Lower lobe of right lung (tissue), 2 donors: ENCODE data around the gene EGFLAM. TPM values are rescaled to one million over a fixed set of nuclear protein-coding genes. Genes with fewer than 3 reads are reported as not detected.

Experiments used
- ATAC-seq, 2 donors: fragments of 200-7000 bp; cut with Tn5 transposase; one replicate each; pipeline ENCODE4 v1.9.1; 2020 to 2022; ENCODE audit warnings: mild to moderate bottlenecking in 2 of 2, moderate library complexity in 2 of 2
- DNase-seq: peaks from one replicate; pipeline ENCODE4 v3.0.0-alpha.2; 2020
- H3K27ac ChIP-seq: fragments of 200-600 bp; one replicate; pipeline ENCODE4 v1.8.0; 2022
- H3K27me3 ChIP-seq: fragments of 200-600 bp; one replicate; pipeline ENCODE4 v1.8.0; 2022; ENCODE audit warnings: low read depth
- H3K36me3 ChIP-seq: fragments of 200-600 bp; one replicate; pipeline ENCODE4 v1.8.0; 2022; ENCODE audit warnings: mild to moderate bottlenecking
- H3K4me1 ChIP-seq: fragments of 200-600 bp; one replicate; pipeline ENCODE4 v1.8.0; 2022
- H3K4me3 ChIP-seq: fragments of 200-600 bp; one replicate; pipeline ENCODE4 v1.8.0; 2022; ENCODE audit warnings: mild to moderate bottlenecking
- H3K9me3 ChIP-seq: fragments of 200-600 bp; one replicate; pipeline ENCODE4 v1.8.0; 2022
- CTCF ChIP-seq: fragments of 200-600 bp; IDR thresholded peaks from one replicate; pipeline ENCODE4 v1.8.0; 2022; ENCODE audit warnings: antibody characterized with exemption, mild to moderate bottlenecking
- intact Hi-C: fragments of 100-400 bp; cut with DNase I; formaldehyde crosslinking; loops from one replicate; pipeline ENCODE4 v1.11.0; 2022
- total RNA-seq: library from RNA; stranded (reverse); fragmentation: NEBNext Ultra II Directional; extraction: Animal tissue kit (Norgen Biotek cat#: 25700); gene quantifications from one replicate; pipeline ENCODE4 v1.2.1, GENCODE V29; 2021
- donor health status: DM: no; HTN: yes; CAD: no; lungs with severe emphysema.

The EGFLAM gene
- total RNA-seq, 1 donor from 2014 or later = 2.4 TPM

- no peak for TF ChIP-seq CTCF
- no peak for ATAC-seq
Observed at GRCh38 chr5:38344891-38345290, 86.5 kb downstream of the EGFLAM start.

DNA sequence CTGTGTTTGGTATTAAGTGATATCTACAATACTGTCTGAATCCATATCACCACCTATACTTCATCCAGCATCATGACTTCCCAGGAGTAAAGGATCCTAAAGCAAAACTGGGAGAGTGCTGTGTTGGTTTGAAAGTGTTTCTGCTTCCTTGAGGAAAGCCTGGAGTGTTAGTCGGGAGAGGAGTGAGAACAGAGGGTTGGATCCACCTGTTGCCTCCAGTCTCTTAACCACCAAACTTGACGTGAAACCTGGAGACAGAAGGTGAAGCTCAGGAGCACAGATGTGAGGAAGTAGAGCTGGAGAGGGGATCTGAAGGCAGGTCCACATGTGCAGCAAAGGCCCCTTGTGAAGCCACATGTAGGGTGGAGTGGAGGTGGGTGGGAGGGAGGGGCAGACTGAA is 88.2 kb downstream of the EGFLAM start:
- ATAC-seq (no peak), DNase-seq (no peak)
- no peaks in the 10 kb centered on the region for H3K36me3 ChIP-seq
- H3K9me3 ChIP-seq = no peaks in the 10 kb centered on the region
- H3K4me3 ChIP-seq = no peak overlapping the region
- no peaks in the 10 kb centered on the region for H3K4me1 ChIP-seq
- intact Hi-C loops = no loop called here
- TF ChIP-seq CTCF = no peak
- peaks cover 3% of the 10 kb centered on the region for H3K27me3 ChIP-seq
- H3K27ac ChIP-seq = no peak overlapping the region

More at GRCh38 chr5:38344891-38345290, 86.5 kb downstream of the EGFLAM start:
- peaks cover 3% of the 10 kb centered on the region for H3K27me3 ChIP-seq
- H3K4me1 ChIP-seq = no peaks in the 10 kb centered on the region
- H3K36me3 ChIP-seq = no peaks in the 10 kb centered on the region
- H3K4me3 ChIP-seq = no peak overlapping the region
- intact Hi-C loops = no loop called here
- no peak overlapping the region for H3K27ac ChIP-seq
- no peaks in the 10 kb centered on the region for H3K9me3 ChIP-seq
- no peak for DNase-seq

DNA sequence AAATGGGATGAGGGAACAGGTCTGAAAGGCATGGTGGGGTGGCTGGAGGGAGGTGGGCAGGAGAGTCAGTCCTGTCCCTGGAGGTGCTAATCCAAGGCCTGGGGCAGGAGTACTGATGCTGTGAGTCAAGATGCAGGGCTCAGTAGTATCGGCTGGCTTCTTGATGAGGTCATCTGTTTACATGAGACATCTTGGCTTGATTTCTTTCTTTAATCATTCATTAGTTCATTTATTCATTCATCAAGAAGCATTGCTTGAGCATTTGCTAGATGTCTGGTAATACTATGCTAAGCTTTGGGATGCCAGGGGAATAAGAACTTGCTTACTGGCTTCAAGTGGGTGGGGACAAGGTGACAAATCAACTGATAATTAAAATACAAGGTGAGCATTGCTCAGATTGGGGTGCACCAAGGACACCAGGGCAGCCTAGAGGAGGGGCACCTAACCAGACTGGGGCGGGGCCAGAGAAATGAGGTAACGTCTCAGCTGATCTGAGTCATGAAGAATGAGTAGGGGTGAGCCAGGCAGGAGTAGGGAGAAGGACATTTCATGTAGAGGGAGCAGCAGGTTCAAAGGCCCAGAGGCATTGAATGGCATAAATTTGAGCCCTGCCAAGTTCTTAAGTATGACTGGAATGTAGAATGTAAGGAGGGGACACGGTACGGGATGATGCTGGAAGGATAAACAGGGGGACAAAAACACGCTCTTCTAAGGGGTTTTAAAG is 88.8 kb downstream of the EGFLAM start:
- no peak for TF ChIP-seq CTCF
- ATAC-seq (no peak), DNase-seq (no peak)
- Histone ChIP-seq H3K27ac (no peak overlapping the region), H3K4me3 (no peak overlapping the region), H3K9me3 (no peaks in the 10 kb centered on the region), H3K27me3 (peaks cover 3% of the 10 kb centered on the region), H3K4me1 (no peaks in the 10 kb centered on the region), H3K36me3 (no peaks in the 10 kb centered on the region)
- intact Hi-C loops = no loop called here

GRCh38 chr5:38347896-38348295 is 89.5 kb downstream of the EGFLAM start:
- Histone ChIP-seq H3K9me3 (no peaks in the 10 kb centered on the region), H3K27me3 (no peaks in the 10 kb centered on the region), H3K27ac (no peak overlapping the region), H3K36me3 (no peaks in the 10 kb centered on the region), H3K4me3 (no peak overlapping the region), H3K4me1 (no peaks in the 10 kb centered on the region)
- ATAC-seq (no peak), DNase-seq (no peak)
- no peak for TF ChIP-seq CTCF
- intact Hi-C loops = no loop called here

DNA sequence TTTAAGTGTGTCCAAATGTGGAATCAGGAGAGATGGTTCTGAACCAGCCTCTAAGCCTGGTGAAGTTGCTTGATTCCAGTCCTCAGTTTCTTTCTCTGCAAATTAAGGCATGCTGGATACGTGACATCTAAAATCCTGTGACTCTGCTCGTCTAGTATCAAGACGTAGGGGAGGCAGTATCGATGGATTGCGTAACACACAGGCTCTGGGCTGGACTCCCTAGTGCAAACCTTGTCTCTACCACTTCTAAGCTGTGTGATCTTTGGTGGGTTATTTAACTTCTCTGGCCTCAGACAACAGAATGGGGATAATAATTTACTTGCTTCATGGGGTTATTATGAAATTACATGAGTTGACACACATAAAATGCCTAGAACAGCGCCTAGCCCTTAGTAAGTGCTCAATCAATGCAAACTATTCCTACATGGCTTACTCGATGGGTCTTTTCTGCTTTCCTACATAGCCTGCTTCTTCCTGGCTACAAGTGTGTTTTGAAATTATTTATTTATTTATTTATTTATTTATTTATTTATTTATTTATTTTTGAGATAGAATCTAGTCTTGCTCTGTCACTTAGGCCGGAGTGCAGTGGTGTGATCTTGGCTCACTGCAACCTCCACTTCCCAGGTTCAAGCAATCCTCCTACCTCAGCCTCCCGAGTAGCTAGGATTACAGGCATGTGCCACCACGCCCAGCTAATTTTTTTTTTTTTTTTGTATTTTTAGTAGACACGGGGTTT is 102.1 kb downstream of the EGFLAM start:
- Histone ChIP-seq H3K4me1 (no peaks in the 10 kb centered on the region), H3K27me3 (no peaks in the 10 kb centered on the region), H3K4me3 (no peak overlapping the region), H3K27ac (no peak overlapping the region), H3K36me3 (no peaks in the 10 kb centered on the region), H3K9me3 (no peaks in the 10 kb centered on the region)
- DNase-seq = no peak
- no peak for ATAC-seq
- TF ChIP-seq CTCF = no peak
- intact Hi-C loops = no loop called here
